CD14-positive monocyte (primary cell): ENCODE measurements around the gene MTMR8. TPM values are rescaled to one million over a fixed set of nuclear protein-coding genes. Genes with fewer than 3 reads are reported as not detected.

Experiments used
- DNase-seq, 3 donors: peaks; one replicate each; pipeline ENCODE4 v3.0.0-alpha.2; 2011 to 2022
- H2AFZ ChIP-seq: 2 replicates; pipeline ENCODE4 v1.6.0; 2012; ENCODE audit warnings: mild to moderate bottlenecking, low read depth, low read length, inconsistent platforms; ENCODE audit not compliant: insufficient read depth, poor library complexity, severe bottlenecking
- H3K27ac ChIP-seq, 2 donors: 1 replicate in 1 of 2; 2 replicates in 1 of 2; pipeline ENCODE4 v1.5.1; 2012 to 2013; ENCODE audit warnings: low read length in 2 of 2, control low read depth in 1 of 2, inconsistent platforms in 1 of 2, low read depth in 1 of 2, mild to moderate bottlenecking in 1 of 2
- H3K27me3 ChIP-seq, 2 donors: one replicate each; pipeline versions ENCODE4 v1.6.0 to v1.6.1; 2011 to 2013; ENCODE audit warnings: low read length in 2 of 2; ENCODE audit not compliant: control insufficient read depth in 2 of 2, insufficient read depth in 2 of 2
- H3K36me3 ChIP-seq, 2 donors: replicated peaks in 1 of 2; 1 replicate in 1 of 2; 2 replicates in 1 of 2; pipeline versions ENCODE4 v1.5.1 to v1.6.1; 2012 to 2013; ENCODE audit warnings: low read length in 2 of 2, control low read depth in 1 of 2, inconsistent platforms in 1 of 2, mild to moderate bottlenecking in 1 of 2; ENCODE audit not compliant: insufficient read depth in 2 of 2, control insufficient read depth in 1 of 2
- H3K4me1 ChIP-seq, 2 donors: 1 replicate in 1 of 2; 2 replicates in 1 of 2; pipeline versions ENCODE4 v1.5.1 to v1.6.1; 2012 to 2013; ENCODE audit warnings: low read length in 2 of 2, control low read depth in 1 of 2, inconsistent platforms in 1 of 2, mild to moderate bottlenecking in 1 of 2, moderate library complexity in 1 of 2; ENCODE audit not compliant: insufficient read depth in 2 of 2, control insufficient read depth in 1 of 2
- H3K4me2 ChIP-seq: replicated peaks from 2 replicates; pipeline ENCODE3; 2012; ENCODE audit warnings: low read length, moderate library complexity, mild to moderate bottlenecking; ENCODE audit not compliant: poor library complexity, severe bottlenecking; ENCODE audit errors: extremely low read depth
- H3K4me3 ChIP-seq, 3 experiments: fragments of 200-600 bp in 1 of 3; sonication (generic) in 1 of 3; replicated peaks in 1 of 3; 1 replicate in 2 of 3; 2 replicates in 1 of 3; pipeline ENCODE4 v1.5.1; 2011 to 2013; ENCODE audit warnings: low read length in 3 of 3, mild to moderate bottlenecking in 3 of 3, control low read depth in 2 of 3, low read depth in 2 of 3, inconsistent platforms in 1 of 3, moderate library complexity in 1 of 3
- H3K79me2 ChIP-seq: 2 replicates; pipeline ENCODE4 v1.6.0; 2012; ENCODE audit warnings: mild to moderate bottlenecking, control low read depth, inconsistent platforms, low read length, moderate library complexity; ENCODE audit not compliant: insufficient read depth
- H3K9ac ChIP-seq: 2 replicates; pipeline ENCODE4 v1.6.0; 2017; ENCODE audit warnings: low read length, mild to moderate bottlenecking; ENCODE audit not compliant: insufficient read depth, poor library complexity, severe bottlenecking
- H3K9me3 ChIP-seq, 2 donors: replicated peaks in 1 of 2; 1 replicate in 1 of 2; 2 replicates in 1 of 2; pipeline versions ENCODE4 v1.5.1 to v1.6.1; 2012 to 2013; ENCODE audit warnings: low read length in 2 of 2, control low read depth in 1 of 2; ENCODE audit not compliant: control insufficient read depth in 1 of 2, insufficient read depth in 1 of 2
- H4K20me1 ChIP-seq: 2 replicates; pipeline ENCODE4 v1.6.0; 2012; ENCODE audit warnings: mild to moderate bottlenecking, low read length, control low read depth, moderate library complexity; ENCODE audit not compliant: insufficient read depth
- H3K27ac Mint-ChIP-seq, 7 donors: one replicate each; pipeline ENCODE4 v1.8.0; 2020; ENCODE audit warnings: mild to moderate bottlenecking in 7 of 7, mixed read lengths in 7 of 7, moderate library complexity in 6 of 7, inconsistent platforms in 2 of 7
- H3K27me3 Mint-ChIP-seq, 3 donors: one replicate each; pipeline ENCODE4 v1.8.0; 2021 to 2022; ENCODE audit warnings: low read depth in 3 of 3, mild to moderate bottlenecking in 3 of 3, mixed read lengths in 3 of 3, moderate library complexity in 3 of 3, inconsistent platforms in 1 of 3
- H3K36me3 Mint-ChIP-seq, 2 donors: one replicate each; pipeline ENCODE4 v1.8.0; 2020; ENCODE audit warnings: mixed read lengths in 2 of 2, inconsistent platforms in 1 of 2, mild to moderate bottlenecking in 1 of 2
- H3K4me1 Mint-ChIP-seq: one replicate; pipeline ENCODE4 v1.8.0; 2020; ENCODE audit warnings: mild to moderate bottlenecking, mixed read lengths
- H3K4me3 Mint-ChIP-seq, 2 donors: one replicate each; pipeline ENCODE4 v1.8.0; 2020; ENCODE audit warnings: mild to moderate bottlenecking in 2 of 2, mixed read lengths in 2 of 2, moderate library complexity in 1 of 2
- H3K9me3 Mint-ChIP-seq, 7 donors: one replicate each; pipeline ENCODE4 v1.8.0; 2020 to 2022; ENCODE audit warnings: mixed read lengths in 7 of 7, mild to moderate bottlenecking in 6 of 7, moderate library complexity in 6 of 7, inconsistent platforms in 2 of 7
- CTCF ChIP-seq: fragments of 200-600 bp; IDR thresholded peaks from one replicate; pipeline ENCODE4 v1.8.0; 2022; ENCODE audit warnings: antibody characterized with exemption, mild to moderate bottlenecking
- WGBS: methylation state at CpG from one replicate; pipeline ENCODE4 v1.1.5; 2013; ENCODE audit warnings: missing lambda C conversion rate; ENCODE audit not compliant: insufficient coverage; 5-methylcytosine and 5-hydroxymethylcytosine counted together
- intact Hi-C, 2 donors: fragments of 100-400 bp; cut with micrococcal nuclease; formaldehyde crosslinking; loops; one replicate each; pipeline versions ENCODE4 v1.15.0 to v1.15.1; 2023
- polyA plus RNA-seq, 3 donors: library from polyadenylated mRNA; depleted of rRNA in 1 of 3; unstranded in 2 of 3; stranded (reverse) in 1 of 3; fragments of 300-500 nt in 2 of 3; fragments of >200 nt in 1 of 3; fragmentation: Illumina TruSeq in 2 of 3; gene quantifications; 1 replicate in 2 of 3; 2 replicates in 1 of 3; pipeline ENCODE4 v1.2.3, GENCODE V29; 2012 to 2021

The MTMR8 gene
- polyA plus RNA-seq, 3 donors = 0.19 to 1.1 (median 0.51) TPM

GRCh38 chrX:64313624-64314023 is 81.6 kb downstream of the MTMR8 start:
- TF ChIP-seq CTCF = no peak
- H3K4me1 ChIP-seq = no peaks in the 10 kb centered on the region
- no peak overlapping the region for H2AFZ ChIP-seq
- H3K4me3 Mint-ChIP-seq = no peak overlapping the region
- no peaks in the 10 kb centered on the region for H4K20me1 ChIP-seq
- no peaks in the 10 kb centered on the region for H3K79me2 ChIP-seq
- H3K9me3 Mint-ChIP-seq = peaks cover 11 to 24% (median 16%) of the 10 kb centered on the region in 7 donors
- H3K36me3 ChIP-seq = no peaks in the 10 kb centered on the region
- H3K4me3 ChIP-seq = no peak overlapping the region
- no peaks in the 10 kb centered on the region for H3K27me3 ChIP-seq
- no peaks in the 10 kb centered on the region for H3K36me3 Mint-ChIP-seq
- no peak for DNase-seq
- H3K27me3 Mint-ChIP-seq = no peaks in the 10 kb centered on the region
- peaks cover 0 to 13% of the 10 kb centered on the region in 2 donors for H3K9me3 ChIP-seq
- no peak overlapping the region for H3K27ac ChIP-seq
- no CpG with 5 or more reads among the region's 1 CpG for WGBS
- intact Hi-C loops = no loop called here
- no peak overlapping the region for H3K4me2 ChIP-seq
- no peak overlapping the region for H3K9ac ChIP-seq
- H3K4me1 Mint-ChIP-seq = no peaks in the 10 kb centered on the region
- no peak overlapping the region for H3K27ac Mint-ChIP-seq

- H3K4me1 ChIP-seq = no peaks in the 10 kb centered on the region
- no peak overlapping the region for H3K27ac ChIP-seq
- no peak overlapping the region for H3K4me3 ChIP-seq
- H3K36me3 ChIP-seq = no peaks in the 10 kb centered on the region
- peaks cover 0 to 18% of the 10 kb centered on the region in 2 donors for H3K9me3 ChIP-seq
- no peak overlapping the region for H3K4me2 ChIP-seq
- intact Hi-C loops = no loop called here
- no peaks in the 10 kb centered on the region for H4K20me1 ChIP-seq
- Mint-ChIP-seq H3K4me1 (no peaks in the 10 kb centered on the region), H3K27me3 (no peaks in the 10 kb centered on the region), H3K9me3 (peaks cover 4 to 14% (median 13%) of the 10 kb centered on the region in 7 donors), H3K27ac (no peak overlapping the region), H3K4me3 (no peak overlapping the region), H3K36me3 (no peaks in the 10 kb centered on the region)
- TF ChIP-seq CTCF = no peak
- H3K27me3 ChIP-seq = no peaks in the 10 kb centered on the region
- H3K79me2 ChIP-seq = no peaks in the 10 kb centered on the region
- no peak overlapping the region for H2AFZ ChIP-seq
- WGBS = no CpG with 5 or more reads among the region's 7 CpGs
- DNase-seq = no peak
- H3K9ac ChIP-seq = no peak overlapping the region
Observed at GRCh38 chrX:64306712-64307111, 88.5 kb downstream of the MTMR8 start.
